Caco-2 (cell line): Measurements from ENCODE around the gene LTBP3. TPM values are rescaled to one million over a fixed set of nuclear protein-coding genes. Genes with fewer than 3 reads are reported as not detected.

Experiments
- BruUV-seq: library from RNA; stranded (reverse); fragments of 400-500 nt; replicated peaks from 2 replicates; lab custom pipeline; 2021; lab: Mats Ljungman, UMichigan
- CTCF ChIA-PET: fragments of 300-600 bp; sonication (Branson Sonifier 250); formaldehyde crosslinking; loops from one replicate; lab custom pipeline; 2022; ENCODE audit warnings: antibody characterized with exemption; lab: Charles Lee
- POLR2A ChIA-PET: fragments of 300-600 bp; sonication (Branson Sonifier 250); formaldehyde crosslinking; loops from one replicate; lab custom pipeline; 2022; ENCODE audit warnings: antibody characterized with exemption; lab: Charles Lee
- DNase-seq, 2 experiments: peaks; one replicate each; pipeline versions ENCODE4 v3.0.0 to v3.0.0-alpha.2; 2020 to 2022
- H3K27me3 ChIP-seq: replicated peaks from 2 replicates; pipeline ENCODE4 v1.6.0; 2011; ENCODE audit warnings: low read length; ENCODE audit not compliant: control insufficient read depth, insufficient read depth
- H3K36me3 ChIP-seq: 2 replicates; pipeline ENCODE4 v1.5.1; 2011; ENCODE audit warnings: low read length; ENCODE audit not compliant: control insufficient read depth, insufficient read depth
- H3K4me1 ChIP-seq: fragments of 250-450 bp; sonication (Bioruptor Pico); 2 replicates; pipeline ENCODE4 v1.5.1; 2020; ENCODE audit warnings: mild to moderate bottlenecking
- H3K4me3 ChIP-seq: 2 replicates; pipeline ENCODE4 v1.5.1; 2011; ENCODE audit warnings: low read depth, mild to moderate bottlenecking, control low read depth, low read length
- H3K9me3 ChIP-seq: fragments of 250-450 bp; sonication (Bioruptor Pico); 2 replicates; pipeline ENCODE4 v1.5.1; 2020; ENCODE audit warnings: mild to moderate bottlenecking, moderate library complexity
- H3K27ac Mint-ChIP-seq: one replicate; pipeline ENCODE4 v1.8.0; 2022; ENCODE audit warnings: mixed read lengths; ENCODE audit not compliant: unreplicated experiment
- H3K27me3 Mint-ChIP-seq: one replicate; pipeline ENCODE4 v1.8.0; 2022; ENCODE audit warnings: mixed read lengths; ENCODE audit not compliant: insufficient read depth, unreplicated experiment
- H3K36me3 Mint-ChIP-seq: one replicate; pipeline ENCODE4 v1.8.0; 2022; ENCODE audit warnings: mild to moderate bottlenecking, mixed read lengths; ENCODE audit not compliant: insufficient read depth, unreplicated experiment
- H3K4me1 Mint-ChIP-seq: one replicate; pipeline ENCODE4 v1.8.0; 2022; ENCODE audit warnings: low read depth, mixed read lengths; ENCODE audit not compliant: unreplicated experiment
- H3K4me3 Mint-ChIP-seq: one replicate; pipeline ENCODE4 v1.8.0; 2022; ENCODE audit warnings: mild to moderate bottlenecking, moderate library complexity, mixed read lengths; ENCODE audit not compliant: unreplicated experiment
- H3K9me3 Mint-ChIP-seq: one replicate; pipeline ENCODE4 v1.8.0; 2022; ENCODE audit warnings: mixed read lengths; ENCODE audit not compliant: unreplicated experiment
- CTCF ChIP-seq, 2 experiments: fragments of 200-600 bp in 1 of 2; IDR thresholded peaks; 1 replicate in 1 of 2; 2 replicates in 1 of 2; pipeline versions ENCODE4 v1.5.1 to v1.8.0; 2011 to 2022; ENCODE audit warnings: antibody characterized with exemption in 1 of 2, control low read depth in 1 of 2, inconsistent platforms in 1 of 2, low read depth in 1 of 2, low read length in 1 of 2, mild to moderate bottlenecking in 1 of 2, moderate library complexity in 1 of 2; ENCODE audit not compliant: insufficient read depth in 1 of 2, severe bottlenecking in 1 of 2, unreplicated experiment in 1 of 2
- intact Hi-C: fragments of 100-400 bp; cut with micrococcal nuclease; formaldehyde crosslinking; loops from one replicate; pipeline ENCODE4 v1.10.0; 2022; ENCODE audit not compliant: unreplicated experiment
- total RNA-seq: library from RNA; stranded (reverse); gene quantifications from 2 replicates; pipeline ENCODE4 v1.2.3, GENCODE V29; 2022

The LTBP3 gene
- total RNA-seq, 1 experiment from 2014 or later: 91.2 TPM

GRCh38 chr11:65498977-65499712 is 59.0 kb downstream of the LTBP3 start, which contains the start of gene MALAT1:
Gene MALAT1, plus strand, starts transcription at chr11:65499045.
- H3K4me3 Mint-ChIP-seq: no peak within 1 kb of the TSS
- no peaks in the 10 kb centered on the region for H3K36me3 Mint-ChIP-seq
- peaks cover 19% of the 10 kb centered on the region for H3K4me1 ChIP-seq
- H3K4me1 Mint-ChIP-seq: peaks cover 37% of the 10 kb centered on the region
- ChIA-PET CTCF (interaction anchor here (1.2 to 3.1 kb wide), 6 partner anchors 10 to 128 kb away, joined by 3 to 31 read pairs (median 7); no protein-coding TSS in a partner anchor), POLR2A (interaction anchor here (0.5 to 13.2 kb wide), 22 partner anchors 9 to 377 kb away, joined by 3 to 377 read pairs (median 4); partner anchors contain the start of genes FAM89B, FAU, NEAT1 and SCYL1)
- H3K27ac Mint-ChIP-seq: no peak within 1 kb of the TSS
- peak; percentile 93 to 96 for DNase-seq
- no peak for TF ChIP-seq CTCF (IDR thresholded peaks at IDR 0.05; ENCODE audit: insufficient read depth in 1 of 2, low read depth in 1 of 2, low read length in 1 of 2, severe bottlenecking in 1 of 2, unreplicated experiment in 1 of 2)
- peaks cover 3% of the 10 kb centered on the region for H3K27me3 Mint-ChIP-seq
- TSS peak; percentile 51 for BruUV-seq
- peak within 1 kb of the TSS; percentile 81 for H3K4me3 ChIP-seq
- intact Hi-C loops: no loop called here
- no peaks in the 10 kb centered on the region for H3K27me3 ChIP-seq
- peaks cover 8% of the 10 kb centered on the region for H3K36me3 ChIP-seq
- no peaks in the 10 kb centered on the region for H3K9me3 ChIP-seq
- H3K9me3 Mint-ChIP-seq: no peaks in the 10 kb centered on the region

- peaks cover 3% of the 10 kb centered on the region for H3K27me3 Mint-ChIP-seq
- peaks cover 24% of the 10 kb centered on the region for H3K4me1 ChIP-seq
- BruUV-seq: no TSS peak
Observed at GRCh38 chr11:65498727-65498976, 59.5 kb downstream of the LTBP3 start.

More at GRCh38 chr11:65498727-65498976, 59.5 kb downstream of the LTBP3 start:
- TF ChIP-seq CTCF (IDR thresholded peaks at IDR 0.05; ENCODE audit: insufficient read depth in 1 of 2, low read depth in 1 of 2, low read length in 1 of 2, severe bottlenecking in 1 of 2, unreplicated experiment in 1 of 2): no peak
- CTCF ChIA-PET: interaction anchor here (1.4 to 3.1 kb wide), 5 partner anchors 9 to 30 kb away, joined by 3 to 31 read pairs (median 10); no protein-coding TSS in a partner anchor
- Histone ChIP-seq H3K9me3 (no peaks in the 10 kb centered on the region), H3K4me3 (peak overlapping the region; percentile 81), H3K36me3 (peaks cover 7% of the 10 kb centered on the region), H3K27me3 (no peaks in the 10 kb centered on the region)
- Mint-ChIP-seq H3K4me3 (no peak overlapping the region), H3K27ac (no peak overlapping the region), H3K4me1 (peaks cover 33% of the 10 kb centered on the region), H3K36me3 (no peaks in the 10 kb centered on the region), H3K9me3 (no peaks in the 10 kb centered on the region)
- no peak for DNase-seq
- intact Hi-C loops: no loop called here
- POLR2A ChIA-PET: interaction anchor here (0.5 to 13.2 kb wide), 17 partner anchors 9 to 224 kb away, joined by 3 to 377 read pairs (median 5); partner anchors contain the start of genes FAM89B, NEAT1 and SCYL1
